HepG2 (cell line): ENCODE results near the gene ZNF285. TPM values are rescaled to one million over a fixed set of nuclear protein-coding genes. Genes with fewer than 3 reads are reported as not detected.

Experiments used
- BCLAF1 ChIP-seq: fragments of 450-650 bp; IDR thresholded peaks from 2 replicates; pipeline ENCODE4 v1.6.1; 2017; ENCODE audit warnings: mild to moderate bottlenecking
- BRF2 ChIP-seq: sonication (generic); formaldehyde crosslinking; IDR thresholded peaks from 2 replicates; pipeline ENCODE4 v1.8.1; 2022; ENCODE audit warnings: mild to moderate bottlenecking, missing genetic modification reagents
- CREB1 ChIP-seq, 2 experiments: fragments of 450-650 bp in 1 of 2; IDR thresholded peaks; 2 replicates each; pipeline ENCODE4 v1.6.1; 2016 to 2017; ENCODE audit warnings: control low read depth in 1 of 2, mild to moderate bottlenecking in 1 of 2, missing compliant biosample characterization in 1 of 2, missing genetic modification characterization in 1 of 2
- ERF ChIP-seq: IDR thresholded peaks from 2 replicates; pipeline ENCODE4 v1.6.1; 2018; ENCODE audit warnings: missing biosample characterization, missing genetic modification reagents
- FUBP1 ChIP-seq: sonication (generic); formaldehyde crosslinking; IDR thresholded peaks from 2 replicates; pipeline ENCODE4 v1.5.1; 2020; ENCODE audit warnings: missing genetic modification reagents, mild to moderate bottlenecking, borderline replicate concordance
- HNF1B ChIP-seq: sonication (generic); formaldehyde crosslinking; IDR thresholded peaks from 2 replicates; pipeline ENCODE4 v1.5.1; 2020; ENCODE audit warnings: mild to moderate bottlenecking, moderate library complexity, missing genetic modification reagents
- MEF2D ChIP-seq: sonication (generic); formaldehyde crosslinking; IDR thresholded peaks from 2 replicates; pipeline ENCODE4 v1.5.1; 2020; ENCODE audit warnings: mild to moderate bottlenecking, missing genetic modification reagents
- NR2F6 ChIP-seq, 2 experiments: IDR thresholded peaks; 2 replicates each; pipeline ENCODE4 v1.6.1; 2016; ENCODE audit warnings: antibody characterized with exemption in 1 of 2, mild to moderate bottlenecking in 1 of 2
- RARA ChIP-seq: IDR thresholded peaks from 2 replicates; pipeline ENCODE4 v1.6.1; 2016; ENCODE audit warnings: missing genetic modification reagents, missing compliant biosample characterization
- RBFOX2 ChIP-seq: fragments of 200-400 bp; formaldehyde crosslinking; IDR thresholded peaks from 2 replicates; pipeline ENCODE4 v1.6.1; 2017; ENCODE audit warnings: low read depth, mild to moderate bottlenecking, low read length
- RELA ChIP-seq: sonication (generic); formaldehyde crosslinking; IDR thresholded peaks from 2 replicates; pipeline ENCODE4 v1.4.0; 2020; ENCODE audit warnings: missing genetic modification reagents
- SAFB2 ChIP-seq: sonication (generic); formaldehyde crosslinking; IDR thresholded peaks from 2 replicates; pipeline ENCODE4 v1.5.1; 2020; ENCODE audit warnings: missing genetic modification reagents, low read depth, mild to moderate bottlenecking, borderline replicate concordance
- SOX5 ChIP-seq: IDR thresholded peaks from 2 replicates; pipeline ENCODE4 v1.6.1; 2016; ENCODE audit warnings: borderline replicate concordance
- SP1 ChIP-seq, 2 experiments: fragments of 450-650 bp in 1 of 2; sonication (generic) in 1 of 2; formaldehyde crosslinking in 1 of 2; IDR thresholded peaks; 2 replicates each; pipeline versions ENCODE4 v1.4.0 to v1.6.1; 2016 to 2020; ENCODE audit warnings: missing genetic modification reagents in 1 of 2
- ZBTB26 ChIP-seq: IDR thresholded peaks from 2 replicates; pipeline ENCODE4 v1.6.1; 2016; ENCODE audit warnings: missing compliant biosample characterization, missing genetic modification reagents, borderline replicate concordance
- ZIK1 ChIP-seq: sonication (generic); formaldehyde crosslinking; IDR thresholded peaks from 2 replicates; pipeline ENCODE4 v1.5.0; 2020; ENCODE audit warnings: mild to moderate bottlenecking, low read depth, missing genetic modification reagents, borderline replicate concordance
- ZNF138 ChIP-seq: sonication (generic); formaldehyde crosslinking; IDR thresholded peaks from 2 replicates; pipeline ENCODE4 v1.5.0; 2020; ENCODE audit warnings: mild to moderate bottlenecking, low read depth, missing genetic modification reagents
- ZNF431 ChIP-seq: sonication (generic); formaldehyde crosslinking; IDR thresholded peaks from 2 replicates; pipeline ENCODE4 v1.9.0; 2022; ENCODE audit warnings: missing genetic modification reagents, low read depth, mild to moderate bottlenecking, borderline replicate concordance
- ZNF570 ChIP-seq: sonication (generic); formaldehyde crosslinking; IDR thresholded peaks from 2 replicates; pipeline ENCODE4 v1.4.0; 2020; ENCODE audit warnings: mild to moderate bottlenecking, missing genetic modification reagents, borderline replicate concordance
- polyA plus RNA-seq, 8 experiments: library from polyadenylated mRNA; depleted of rRNA in 3 of 8; stranded (reverse) in 7 of 8; unstranded in 1 of 8; fragments of >200 nt; fragmentation: Illumina TruSeq in 4 of 8; extraction: Trizol in 4 of 8; gene quantifications; 2 replicates each; pipeline versions ENCODE4 v1.2.1 to v1.2.3, GENCODE V29; 2011 to 2016; ENCODE audit warnings: low read depth in 4 of 8, missing spikeins in 1 of 8, mixed read lengths in 1 of 8; ENCODE audit not compliant: insufficient read depth in 1 of 8
- total RNA-seq, 5 experiments: library from RNA; depleted of rRNA; stranded (reverse); fragments of >200 nt; fragmentation: Illumina TruSeq; extraction: Trizol; gene quantifications; 2 replicates each; pipeline ENCODE4 v1.2.3, GENCODE V29; 2016; ENCODE audit warnings: low read depth in 1 of 5

Gene ZNF285
- total and polyA plus RNA-seq, 2 of the 13 experiments (the other 11 are each of a cell fraction or from before 2014, with no cell fraction given): 0.82 to 1.7 TPM

- TF ChIP-seq HNF1B (CRISPR knock-in tag) (0 out of 2 replicates have a peak, but pooled peaks have one; percentile 22), BCLAF1 (no peak), SP1 (IDR thresholded peaks at IDR 0.05) (no peak), SP1 (CRISPR knock-in tag; IDR thresholded peaks at IDR 0.05) (no peak), SAFB2 (CRISPR knock-in tag) (no peak), ZNF431 (CRISPR knock-in tag) (no peak), MEF2D (no peak), ZBTB26 (no peak), BRF2 (no peak), ZNF570 (CRISPR knock-in tag) (no peak), RBFOX2 (0 out of 2 replicates have a peak, but pooled peaks have one; percentile 39), ZNF138 (CRISPR knock-in tag) (no peak), SOX5 (no peak), CREB1 (IDR thresholded peaks at IDR 0.05) (no peak), CREB1 (CRISPR knock-in tag; IDR thresholded peaks at IDR 0.05) (peak; percentile 66), ERF (no peak), FUBP1 (CRISPR knock-in tag) (no peak), RELA (CRISPR knock-in tag) (no peak), RARA (CRISPR knock-in tag) (no peak), NR2F6 (IDR thresholded peaks at IDR 0.05) (no peak), NR2F6 (CRISPR knock-in tag; IDR thresholded peaks at IDR 0.05) (no peak), ZIK1 (CRISPR knock-in tag) (no peak)
These were observed at the start of gene ZNF285 (continued) for GRCh38 chr19:44401139-44402115.
